ENCODE results near the gene PLCB3.

The PLCB3 gene

GRCh38 chr11:64268025-64268892 lies 16.9 kb downstream of the PLCB3 start:
- Histone ChIP-seq H3K9me3 (no peaks in the 10 kb centered on the region), H3K4me1 (peaks cover 15% of the 10 kb centered on the region), H3K4me3 (ENCODE audit: low read depth, low read length) (peak overlapping the region; percentile 59), H3K36me3 (peaks cover 3% of the 10 kb centered on the region; the same call in 1 of the 2 replicates), H3K27me3 (no peaks in the 10 kb centered on the region)
- DNase-seq = peak; percentile 77
- TF ChIP-seq CTCF (IDR thresholded peaks at IDR 0.05; ENCODE audit: low read depth, low read length) = no peak

- Histone ChIP-seq H3K27me3 (no peaks in the 10 kb centered on the region), H3K4me3 (ENCODE audit: low read depth, low read length) (peak overlapping the region; percentile 59), H3K4me1 (peaks cover 8% of the 10 kb centered on the region), H3K9me3 (no peaks in the 10 kb centered on the region), H3K36me3 (peaks cover 3% of the 10 kb centered on the region; the same call in 1 of the 2 replicates)
- no peak for TF ChIP-seq CTCF (IDR thresholded peaks at IDR 0.05; ENCODE audit: low read depth, low read length)
- DNase-seq = no peak
Measured at GRCh38 chr11:64268893-64269539, 17.7 kb downstream of the PLCB3 start.

DNA sequence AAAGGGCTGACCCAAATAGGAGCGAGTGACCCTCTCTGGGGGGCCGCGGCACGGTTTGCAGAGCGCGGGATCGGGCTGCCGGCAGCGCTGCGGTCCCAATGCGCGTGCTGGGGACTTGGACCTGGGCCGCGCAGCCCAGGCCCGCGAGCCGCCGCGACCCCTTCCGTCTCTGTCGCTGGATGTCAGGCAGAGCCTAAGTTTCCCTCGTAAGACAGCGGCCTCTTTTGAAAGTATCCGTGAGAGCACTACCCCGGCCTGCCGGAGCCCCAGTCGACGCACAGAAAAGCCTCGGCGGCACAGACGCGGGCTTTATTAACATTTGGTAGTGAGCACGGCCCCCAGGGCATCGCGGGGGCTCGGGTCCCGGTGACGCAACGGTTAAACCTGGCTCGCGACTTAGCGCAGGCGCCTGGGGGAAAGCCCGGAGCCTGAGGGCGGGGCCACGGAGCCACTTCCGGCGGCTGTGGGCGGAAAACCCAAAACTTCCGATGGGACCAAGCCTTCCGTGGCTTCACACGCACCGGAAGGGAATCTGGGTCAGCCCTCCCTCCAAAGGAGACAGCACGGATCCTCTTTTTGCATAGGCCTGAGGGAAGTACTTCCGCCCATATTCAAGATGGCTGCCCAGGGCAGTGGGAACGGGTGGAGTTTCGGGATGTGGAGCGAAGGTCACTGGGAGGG lies 18.4 kb downstream of the PLCB3 start:
- peak overlapping the region; percentile 77 for H3K4me3 ChIP-seq (ENCODE audit: low read depth, low read length)
- peaks cover 5% of the 10 kb centered on the region for H3K4me1 ChIP-seq
- H3K27me3 ChIP-seq = no peaks in the 10 kb centered on the region
- H3K9me3 ChIP-seq = no peaks in the 10 kb centered on the region
- no peak for TF ChIP-seq CTCF (IDR thresholded peaks at IDR 0.05; ENCODE audit: low read depth, low read length)
- peak; percentile 92 for DNase-seq
- peaks cover 3% of the 10 kb centered on the region; the same call in 1 of the 2 replicates for H3K36me3 ChIP-seq

GRCh38 chr11:64275031-64275800 lies 23.9 kb downstream of the PLCB3 start:
- no peaks in the 10 kb centered on the region for H3K9me3 ChIP-seq
- DNase-seq = no peak
- TF ChIP-seq CTCF (IDR thresholded peaks at IDR 0.05; ENCODE audit: low read depth, low read length) = no peak
- H3K27me3 ChIP-seq = no peaks in the 10 kb centered on the region
- no peak overlapping the region for H3K4me3 ChIP-seq (ENCODE audit: low read depth, low read length)
- no peaks in the 10 kb centered on the region for H3K36me3 ChIP-seq
- no peaks in the 10 kb centered on the region for H3K4me1 ChIP-seq

GRCh38 chr11:64275841-64276240 lies 24.5 kb downstream of the PLCB3 start:
- no peaks in the 10 kb centered on the region for H3K9me3 ChIP-seq

More at GRCh38 chr11:64275841-64276240, 24.5 kb downstream of the PLCB3 start:
- TF ChIP-seq CTCF (IDR thresholded peaks at IDR 0.05; ENCODE audit: low read depth, low read length) = no peak
- no peak overlapping the region for H3K4me3 ChIP-seq (ENCODE audit: low read depth, low read length)
- H3K27me3 ChIP-seq = no peaks in the 10 kb centered on the region
- H3K36me3 ChIP-seq = no peaks in the 10 kb centered on the region
- no peak for DNase-seq
- H3K4me1 ChIP-seq = no peaks in the 10 kb centered on the region

Measured in BE2C (cell line).